Endothelial cell (in vitro differentiated cells): ENCODE measurements around the gene CCDC175. TPM values are rescaled to one million over a fixed set of nuclear protein-coding genes. Genes with fewer than 3 reads are reported as not detected.
A peak's percentile ranks its signal among the peaks of the same experiment; 100 is the strongest.

Experiments
- DNase-seq: peaks from one replicate; pipeline ENCODE4 v3.0.0; 2021; ENCODE audit warnings: low spot score
- H3K27ac Mint-ChIP-seq: one replicate; pipeline ENCODE4 v1.8.0; 2021; ENCODE audit warnings: mixed read lengths, inconsistent platforms; ENCODE audit not compliant: unreplicated experiment
- H3K27me3 Mint-ChIP-seq: one replicate; pipeline ENCODE4 v1.8.0; 2021; ENCODE audit warnings: mild to moderate bottlenecking, moderate library complexity, mixed read lengths, inconsistent platforms; ENCODE audit not compliant: unreplicated experiment
- H3K36me3 Mint-ChIP-seq: one replicate; pipeline ENCODE4 v1.8.0; 2021; ENCODE audit warnings: mild to moderate bottlenecking, low read depth, mixed read lengths, inconsistent platforms; ENCODE audit not compliant: unreplicated experiment
- H3K4me1 Mint-ChIP-seq: one replicate; pipeline ENCODE4 v1.8.0; 2021; ENCODE audit warnings: mild to moderate bottlenecking, mixed read lengths, inconsistent platforms; ENCODE audit not compliant: unreplicated experiment
- H3K4me3 Mint-ChIP-seq: one replicate; pipeline ENCODE4 v1.8.0; 2021; ENCODE audit warnings: mild to moderate bottlenecking, mixed read lengths, inconsistent platforms; ENCODE audit not compliant: unreplicated experiment
- H3K9me3 Mint-ChIP-seq: one replicate; pipeline ENCODE4 v1.8.0; 2021; ENCODE audit warnings: mixed read lengths, inconsistent platforms; ENCODE audit not compliant: unreplicated experiment
- CTCF ChIP-seq: fragments of 200-600 bp; sonication (generic); IDR thresholded peaks from one replicate; pipeline ENCODE4 v1.5.0; 2021; ENCODE audit warnings: antibody characterized with exemption; ENCODE audit not compliant: unreplicated experiment
- total RNA-seq: library from RNA; stranded (reverse); fragmentation: NEBNext Ultra II Directional; extraction: Animal tissue kit (Norgen Biotek cat#: 25700); gene quantifications from one replicate; pipeline ENCODE4 v1.2.1, GENCODE V29; 2021; ENCODE audit not compliant: unreplicated experiment

Gene CCDC175
- total RNA-seq, 1 donor from 2014 or later, result not detected

- Mint-ChIP-seq H3K9me3 (no peaks in the 10 kb centered on the region), H3K36me3 (no peaks in the 10 kb centered on the region), H3K27ac (no peak overlapping the region), H3K4me3 (no peak overlapping the region), H3K27me3 (no peaks in the 10 kb centered on the region), H3K4me1 (peaks cover 3% of the 10 kb centered on the region)
- DNase-seq, result no peak
- TF ChIP-seq CTCF, result no peak
These were observed 100.9 kb downstream of the CCDC175 start for GRCh38 chr14:59475709-59476108.

- Mint-ChIP-seq H3K9me3 (no peaks in the 10 kb centered on the region), H3K27ac (no peak overlapping the region), H3K4me3 (no peak overlapping the region), H3K36me3 (no peaks in the 10 kb centered on the region), H3K27me3 (no peaks in the 10 kb centered on the region), H3K4me1 (no peaks in the 10 kb centered on the region)
- DNase-seq, result no peak
- no peak for TF ChIP-seq CTCF
These were observed 102.4 kb downstream of the CCDC175 start for GRCh38 chr14:59474172-59474571.

- H3K36me3 Mint-ChIP-seq, result no peaks in the 10 kb centered on the region
- H3K4me1 Mint-ChIP-seq, result peaks cover 3% of the 10 kb centered on the region
- H3K27me3 Mint-ChIP-seq, result peaks cover 8% of the 10 kb centered on the region
- no peak for TF ChIP-seq CTCF
- H3K4me3 Mint-ChIP-seq, result peak within 1 kb of the TSS; percentile 87
- no peaks in the 10 kb centered on the region for H3K9me3 Mint-ChIP-seq
- DNase-seq, result peak; percentile 43
- H3K27ac Mint-ChIP-seq, result peak within 1 kb of the TSS; percentile 49
These were observed 111.1 kb downstream of the CCDC175 start, which contains the start of gene GPR135 for GRCh38 chr14:59465316-59466135. GPR135 (minus strand) TSS chr14:59465380; CDS start chr14:59465226, 154 bp downstream.

- H3K36me3 Mint-ChIP-seq, result no peaks in the 10 kb centered on the region
- no peaks in the 10 kb centered on the region for H3K9me3 Mint-ChIP-seq
- peaks cover 3% of the 10 kb centered on the region for H3K4me1 Mint-ChIP-seq
- TF ChIP-seq CTCF, result no peak
- peak overlapping the region; percentile 49 for H3K27ac Mint-ChIP-seq
- peak; percentile 66 for DNase-seq
- H3K27me3 Mint-ChIP-seq, result peaks cover 8% of the 10 kb centered on the region
- peak overlapping the region; percentile 87 for H3K4me3 Mint-ChIP-seq
These were observed 111.9 kb downstream of the CCDC175 start for GRCh38 chr14:59464486-59465315.
